Measurements from ENCODE around the gene MS4A4A.

The MS4A4A gene

GRCh38 chr11:60348116-60348515, 67.7 kb downstream of the MS4A4A start:
- no peak for DNase-seq (ENCODE audit: insufficient read length, low spot score)
- no peak for FAIRE-seq
- TF ChIP-seq POLR2A (IDR thresholded peaks at IDR 0.05; ENCODE audit: low read depth, low read length) = no peak

- DNase-seq (ENCODE audit: insufficient read length, low spot score) (no peak), FAIRE-seq (no peak)
Measured at GRCh38 chr11:60349990-60350389, 69.5 kb downstream of the MS4A4A start.

GRCh38 chr11:60357771-60358170, 77.3 kb downstream of the MS4A4A start:
- no peak for TF ChIP-seq POLR2A (IDR thresholded peaks at IDR 0.05; ENCODE audit: low read depth, low read length)
- FAIRE-seq (no peak), DNase-seq (ENCODE audit: insufficient read length, low spot score) (no peak)

More at GRCh38 chr11:60349990-60350389, 69.5 kb downstream of the MS4A4A start:
- TF ChIP-seq POLR2A (IDR thresholded peaks at IDR 0.05; ENCODE audit: low read depth, low read length) = no peak
